Activated CD4-positive, alpha-beta T cell treated with anti-CD3 and anti-CD28 coated beads, Interleukin-2, Interleukin-4, amounts not matched to agents 100 ng/mL and 50 ng/mL, durations not matched to agents 16 hours and 8 hours (primary cell): Measurements from ENCODE around the gene LIMD2.
"Not testable (repeated sequence)": the region's sequence is repeated elsewhere in the genome, so short reads cannot be mapped to it uniquely, and the experiment has no call there.

Experiments used
- DNase-seq: peaks from one replicate; pipeline ENCODE4 v3.0.0-alpha.2; 2020; ENCODE audit warnings: low spot score

Gene LIMD2

GRCh38 chr17:63699638-63700527 is at the start of gene LIMD2:
TSS of gene LIMD2 (minus strand) at chr17:63700125. CDS start at chr17:63699298, 827 bp downstream.
- DNase-seq, result peak; percentile 73

GRCh38 chr17:63741408-63742173 is 41.7 kb upstream of the LIMD2 start, which contains the start of gene STRADA:
TSS of gene STRADA (minus strand) at chr17:63741799. CDS start at chr17:63728369, 13,430 bp downstream.
- DNase-seq, result peak; percentile 99

- peak; percentile 32 for DNase-seq
Measured at GRCh38 chr17:63741143-63741407, 41.1 kb upstream of the LIMD2 start.

GRCh38 chr17:63740464-63741142 is 40.7 kb upstream of the LIMD2 start:
- DNase-seq, result no peak

GRCh38 chr17:63735691-63736090 is 35.8 kb upstream of the LIMD2 start:
- no peak for DNase-seq

GRCh38 chr17:63722403-63722802 is 22.5 kb upstream of the LIMD2 start:
- no peak for DNase-seq

GRCh38 chr17:63720194-63720593 is 20.3 kb upstream of the LIMD2 start:
- not testable (repeated sequence) for DNase-seq

- DNase-seq, result no peak
Measured at GRCh38 chr17:63718988-63719387, 19.1 kb upstream of the LIMD2 start.

GRCh38 chr17:63716426-63716825 is 16.5 kb upstream of the LIMD2 start:
- no peak for DNase-seq

GRCh38 chr17:63714550-63715277 is 14.8 kb upstream of the LIMD2 start:
- DNase-seq, result no peak

GRCh38 chr17:63709110-63709509 is 9.2 kb upstream of the LIMD2 start:
- no peak for DNase-seq

GRCh38 chr17:63707151-63707550 is 7.2 kb upstream of the LIMD2 start:
- no peak for DNase-seq

- no peak for DNase-seq
Measured at GRCh38 chr17:63706336-63707082, 6.6 kb upstream of the LIMD2 start.

GRCh38 chr17:63705657-63706056 is 5.7 kb upstream of the LIMD2 start:
- DNase-seq, result no peak

- DNase-seq, result no peak
Measured at GRCh38 chr17:63704836-63705235, 4.9 kb upstream of the LIMD2 start.

- DNase-seq, result no peak
Measured at GRCh38 chr17:63704259-63704576, 4.3 kb upstream of the LIMD2 start.

GRCh38 chr17:63703556-63704258 is 3.8 kb upstream of the LIMD2 start:
- no peak for DNase-seq

- no peak for DNase-seq
Measured at GRCh38 chr17:63703029-63703428, 3.1 kb upstream of the LIMD2 start.

- no peak for DNase-seq
Measured at GRCh38 chr17:63702721-63703015, 2.7 kb upstream of the LIMD2 start.

- DNase-seq, result peak; percentile 84
Measured at GRCh38 chr17:63701868-63702720, 2.2 kb upstream of the LIMD2 start.
